Measurements from ENCODE around the gene ADGRF3. TPM values are rescaled to one million over a fixed set of nuclear protein-coding genes. Genes with fewer than 3 reads are reported as not detected.

The ADGRF3 gene
- total and polyA plus RNA-seq, 2 of the 13 experiments (the other 11 are each of a cell fraction or from before 2014, with no cell fraction given): 0.40 to 1.5 TPM

- TF ChIP-seq SRF (IDR thresholded peaks at IDR 0.05; ENCODE audit: low read depth, low read length) (no peak), RARA (CRISPR knock-in tag; IDR thresholded peaks at IDR 0.05) (peak; percentile 28; the same call in 1 of the 2 replicates), ZNF326 (CRISPR knock-in tag; IDR thresholded peaks at IDR 0.05; ENCODE audit: borderline replicate concordance) (0 out of 2 replicates have a peak, but pooled peaks have one; percentile 33), ZNF75D (CRISPR knock-in tag; IDR thresholded peaks at IDR 0.05; ENCODE audit: borderline replicate concordance) (no peak), CEBPZ (IDR thresholded peaks at IDR 0.05; ENCODE audit: low read length) (no peak), SOX6 (IDR thresholded peaks at IDR 0.05) (no peak), SOX6 (CRISPR knock-in tag; IDR thresholded peaks at IDR 0.05) (peak; percentile 64; the same call in 1 of the 2 replicates), SOX13 (IDR thresholded peaks at IDR 0.05) (no peak), SOX13 (CRISPR knock-in tag; conservative IDR thresholded peaks at IDR 0.05 in 1 of 2, IDR thresholded peaks at IDR 0.05 in 1 of 2) (peak in 1 of 2 experiments; percentile 68; a peak in 2 of 4 replicates), SMC3 (IDR thresholded peaks at IDR 0.05; ENCODE audit: low read length) (no peak), CREB1 (IDR thresholded peaks at IDR 0.05) (no peak), CREB1 (CRISPR knock-in tag; IDR thresholded peaks at IDR 0.05) (peak; percentile 68), RXRA (CRISPR knock-in tag; IDR thresholded peaks at IDR 0.05) (peak; percentile 89; the same call in 1 of the 2 replicates), ZNF644 (CRISPR knock-in tag; IDR thresholded peaks at IDR 0.05; ENCODE audit: low read depth) (peak; percentile 80; the same call in 1 of the 2 replicates), KMT2B (CRISPR knock-in tag; IDR thresholded peaks at IDR 0.05) (no peak), NCOA2 (CRISPR knock-in tag; IDR thresholded peaks at IDR 0.05) (0 out of 2 replicates have a peak, but pooled peaks have one; percentile 38), MAX (IDR thresholded peaks at IDR 0.05) (0 out of 2 replicates have a peak, but pooled peaks have one; percentile 22), HIC2 (CRISPR knock-in tag; IDR thresholded peaks at IDR 0.05; ENCODE audit: low read depth) (peak; percentile 78), ZNF335 (CRISPR knock-in tag; IDR thresholded peaks at IDR 0.05) (peak; percentile 95), NR2F6 (IDR thresholded peaks at IDR 0.05) (no peak), NR2F6 (CRISPR knock-in tag; IDR thresholded peaks at IDR 0.05) (0 out of 2 replicates have a peak, but pooled peaks have one; percentile 19), CEBPB (IDR thresholded peaks at IDR 0.05; ENCODE audit: borderline replicate concordance, low read depth, low read length) (peak; percentile 97), BCL6 (CRISPR knock-in tag; IDR thresholded peaks at IDR 0.05) (peak; percentile 98), MTA1 (CRISPR knock-in tag; IDR thresholded peaks at IDR 0.05; ENCODE audit: borderline replicate concordance) (no peak)
- TF ChIP-seq, protein P1, sequence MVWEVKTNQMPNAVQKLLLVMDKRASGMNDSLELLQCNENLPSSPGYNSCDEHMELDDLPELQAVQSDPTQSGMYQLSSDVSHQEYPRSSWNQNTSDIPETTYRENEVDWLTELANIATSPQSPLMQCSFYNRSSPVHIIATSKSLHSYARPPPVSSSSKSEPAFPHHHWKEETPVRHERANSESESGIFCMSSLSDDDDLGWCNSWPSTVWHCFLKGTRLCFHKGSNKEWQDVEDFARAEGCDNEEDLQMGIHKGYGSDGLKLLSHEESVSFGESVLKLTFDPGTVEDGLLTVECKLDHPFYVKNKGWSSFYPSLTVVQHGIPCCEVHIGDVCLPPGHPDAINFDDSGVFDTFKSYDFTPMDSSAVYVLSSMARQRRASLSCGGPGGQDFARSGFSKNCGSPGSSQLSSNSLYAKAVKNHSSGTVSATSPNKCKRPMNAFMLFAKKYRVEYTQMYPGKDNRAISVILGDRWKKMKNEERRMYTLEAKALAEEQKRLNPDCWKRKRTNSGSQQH (CRISPR knock-in tag; IDR thresholded peaks at IDR 0.05; ENCODE audit: low read depth): peak; percentile 63; the same call in 1 of the 2 replicates
Observed at GRCh38 chr2:26274058-26274613, 72.5 kb downstream of the ADGRF3 start (continued).
